Measurements from ENCODE around the gene CDKAL1.

- TF ChIP-seq CTCF (conservative IDR thresholded peaks at IDR 0.05; ENCODE audit: low read depth, low read length) (no peak), EZH2 (IDR thresholded peaks at IDR 0.05; ENCODE audit: low read length, unreplicated experiment) (no peak)
Measured at GRCh38 chr6:20660534-20660933, 126.3 kb downstream of the CDKAL1 start.
